GM21390 (cell line): ENCODE data around the gene CADM1.

Experiments
- ATAC-seq: cut with Tn5 transposase; IDR thresholded peaks from one replicate; pipeline ENCODE4 v1.9.1; 2021; ENCODE audit not compliant: unreplicated experiment

CADM1 gene

GRCh38 chr11:115504276-115505158 is at the start of gene CADM1:
TSS of gene CADM1 (minus strand) at chr11:115504415.
- peak; percentile 73 for ATAC-seq

- no peak for ATAC-seq
These were observed 48.7 kb upstream of the CADM1 start for GRCh38 chr11:115552773-115553438.

- no peak for ATAC-seq
These were observed 48.0 kb upstream of the CADM1 start for GRCh38 chr11:115552151-115552772.

- no peak for ATAC-seq
These were observed 46.3 kb upstream of the CADM1 start for GRCh38 chr11:115550291-115551059.

- ATAC-seq, result no peak
These were observed 44.8 kb upstream of the CADM1 start for GRCh38 chr11:115548878-115549528.

GRCh38 chr11:115545581-115546210 is 41.5 kb upstream of the CADM1 start:
- ATAC-seq, result no peak

GRCh38 chr11:115544422-115544948 is 40.3 kb upstream of the CADM1 start:
- no peak for ATAC-seq

GRCh38 chr11:115541518-115541917 is 37.3 kb upstream of the CADM1 start:
- ATAC-seq, result no peak

- ATAC-seq, result no peak
These were observed 35.6 kb upstream of the CADM1 start for GRCh38 chr11:115539844-115540243.

- ATAC-seq, result no peak
These were observed 31.6 kb upstream of the CADM1 start for GRCh38 chr11:115535781-115536180.

GRCh38 chr11:115530752-115531151 is 26.5 kb upstream of the CADM1 start:
- no peak for ATAC-seq

GRCh38 chr11:115528225-115528624 is 24.0 kb upstream of the CADM1 start:
- no peak for ATAC-seq

GRCh38 chr11:115527534-115528125 is 23.4 kb upstream of the CADM1 start:
- no peak for ATAC-seq

GRCh38 chr11:115525531-115526006 is 21.4 kb upstream of the CADM1 start:
- no peak for ATAC-seq

GRCh38 chr11:115524572-115524971 is 20.4 kb upstream of the CADM1 start:
- no peak for ATAC-seq

GRCh38 chr11:115523727-115524399 is 19.6 kb upstream of the CADM1 start:
- no peak for ATAC-seq

GRCh38 chr11:115522302-115522701 is 18.1 kb upstream of the CADM1 start:
- ATAC-seq, result no peak

GRCh38 chr11:115521825-115522224 is 17.6 kb upstream of the CADM1 start:
- no peak for ATAC-seq
